ENCODE measurements around the gene ZSWIM7.
"Not testable (repeated sequence)": the region's sequence is repeated elsewhere in the genome, so short reads cannot be mapped to it uniquely, and the experiment has no call there.

ZSWIM7 gene

GRCh38 chr17:15955793-15956541 lies 43.5 kb downstream of the ZSWIM7 start:
- no peak for DNase-seq (ENCODE audit: low read depth)

- peak; percentile 64 for DNase-seq (ENCODE audit: low read depth)
Measured at GRCh38 chr17:15954222-15954621, 45.3 kb downstream of the ZSWIM7 start.

DNA sequence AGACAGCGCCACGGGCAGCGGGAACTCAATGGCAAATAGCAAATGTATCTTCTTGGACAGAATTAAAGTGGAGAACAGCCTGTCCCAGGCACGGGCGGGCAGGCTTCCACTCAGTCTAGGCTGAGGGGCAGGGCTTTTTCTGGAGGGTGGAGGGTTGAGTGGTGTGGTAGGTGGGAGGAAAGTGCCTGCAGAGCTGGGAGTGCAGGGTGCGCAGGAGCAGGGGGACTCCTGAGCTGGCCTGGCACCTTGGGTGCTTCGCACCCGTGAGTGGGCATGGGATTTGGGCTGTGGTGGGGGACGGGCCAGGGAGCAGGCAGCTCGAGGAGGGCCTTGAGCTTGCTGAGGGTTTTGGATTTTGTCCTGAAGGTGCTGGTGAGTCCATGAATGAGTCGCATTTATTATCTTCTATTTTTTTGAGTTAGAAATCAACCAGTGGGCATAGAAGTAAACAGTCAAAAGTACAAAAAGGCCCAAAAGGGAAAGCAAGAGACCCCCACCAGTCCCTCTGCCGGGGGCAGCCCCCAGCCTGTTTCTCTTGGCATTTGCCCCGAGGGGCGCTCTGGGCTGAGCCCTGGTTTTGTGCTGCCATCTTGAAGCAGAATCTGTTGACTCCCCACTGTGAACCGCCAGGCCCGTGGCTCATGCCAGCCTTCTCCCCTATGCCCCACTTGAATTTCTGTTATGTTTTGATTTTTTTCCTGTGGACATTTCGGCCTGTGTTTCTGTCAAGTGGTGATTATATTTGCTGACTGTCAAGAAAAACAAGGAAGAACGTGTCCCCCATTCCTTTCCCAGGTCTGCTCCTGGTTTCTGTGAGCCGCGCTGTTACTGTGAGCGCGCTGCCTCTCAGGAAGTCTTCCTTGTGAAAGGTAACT lies 46.4 kb downstream of the ZSWIM7 start:
- no peak for DNase-seq (ENCODE audit: low read depth)

GRCh38 chr17:15952048-15952532 lies 47.4 kb downstream of the ZSWIM7 start:
- DNase-seq (ENCODE audit: low read depth): no peak

- DNase-seq (ENCODE audit: low read depth): no peak
Measured at GRCh38 chr17:15951368-15952047, 48.0 kb downstream of the ZSWIM7 start.

GRCh38 chr17:15947976-15948752 lies 51.3 kb downstream of the ZSWIM7 start:
- no peak for DNase-seq (ENCODE audit: low read depth)

DNA sequence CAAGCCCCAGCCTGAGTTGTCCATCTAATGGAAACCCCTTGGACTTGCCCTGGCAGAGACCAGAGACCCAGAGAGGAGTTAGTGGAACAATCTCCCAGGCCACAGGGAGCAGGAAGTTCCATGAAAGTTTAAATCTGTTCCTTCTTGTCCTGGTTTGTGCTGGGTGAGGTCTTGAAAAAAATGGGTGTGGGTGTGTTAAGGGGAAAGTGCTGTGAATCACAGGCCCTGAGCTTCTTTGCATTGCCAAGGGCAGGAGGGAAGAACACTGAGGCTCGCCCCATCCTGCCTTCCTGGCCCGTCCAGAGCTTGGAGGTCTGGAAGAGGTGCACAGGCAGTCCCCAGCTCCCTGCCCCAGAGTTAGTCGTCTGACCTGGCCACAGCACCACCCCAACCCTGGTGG lies 52.2 kb downstream of the ZSWIM7 start:
- no peak for DNase-seq (ENCODE audit: low read depth)

GRCh38 chr17:15946611-15947120 lies 52.8 kb downstream of the ZSWIM7 start:
- no peak for DNase-seq (ENCODE audit: low read depth)

- DNase-seq (ENCODE audit: low read depth): no peak
Measured at GRCh38 chr17:15945527-15946191, 53.8 kb downstream of the ZSWIM7 start.

GRCh38 chr17:15944759-15945526 lies 54.6 kb downstream of the ZSWIM7 start, which contains the start of gene ADORA2B:
ADORA2B (plus strand) TSS chr17:15945130; CDS start chr17:15945249, 119 bp downstream.
- DNase-seq (ENCODE audit: low read depth): no peak

GRCh38 chr17:15943971-15944758 lies 55.3 kb downstream of the ZSWIM7 start:
- DNase-seq (ENCODE audit: low read depth): no peak

DNA sequence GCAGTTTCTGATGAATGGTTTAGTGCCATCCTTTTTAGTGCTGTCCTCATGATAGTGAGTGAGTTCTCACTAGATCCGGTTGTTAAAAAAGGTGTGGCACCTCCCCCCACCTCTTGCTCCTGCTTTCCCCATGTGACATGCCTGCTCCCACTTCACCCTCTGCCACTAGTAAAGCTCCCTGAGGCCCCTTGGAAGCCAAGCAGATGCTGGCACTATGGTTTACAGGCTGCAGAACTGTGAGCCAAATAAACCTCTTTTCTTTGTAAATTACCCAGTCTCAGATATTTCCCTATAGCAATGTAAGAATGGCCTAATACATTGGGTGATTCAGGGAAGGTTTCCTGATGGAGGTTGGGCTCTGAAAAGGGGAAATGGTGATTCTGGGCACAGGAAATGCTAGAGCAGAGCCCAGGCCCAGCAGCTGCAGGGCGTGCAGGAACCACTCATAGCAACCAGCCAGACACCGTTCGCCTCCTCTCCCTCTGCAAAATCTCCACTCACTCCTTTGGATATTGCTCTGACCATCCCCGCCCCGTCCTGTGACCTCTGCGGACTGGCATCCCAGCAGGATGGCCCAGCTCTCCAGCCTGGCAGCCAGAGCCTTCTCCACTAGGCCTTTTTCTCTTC lies 57.2 kb downstream of the ZSWIM7 start:
- no peak for DNase-seq (ENCODE audit: low read depth)

GRCh38 chr17:15941781-15942180 lies 57.7 kb downstream of the ZSWIM7 start:
- DNase-seq (ENCODE audit: low read depth): no peak

GRCh38 chr17:15936481-15936880 lies 63.0 kb downstream of the ZSWIM7 start:
- not testable (repeated sequence) for DNase-seq (ENCODE audit: low read depth)

DNA sequence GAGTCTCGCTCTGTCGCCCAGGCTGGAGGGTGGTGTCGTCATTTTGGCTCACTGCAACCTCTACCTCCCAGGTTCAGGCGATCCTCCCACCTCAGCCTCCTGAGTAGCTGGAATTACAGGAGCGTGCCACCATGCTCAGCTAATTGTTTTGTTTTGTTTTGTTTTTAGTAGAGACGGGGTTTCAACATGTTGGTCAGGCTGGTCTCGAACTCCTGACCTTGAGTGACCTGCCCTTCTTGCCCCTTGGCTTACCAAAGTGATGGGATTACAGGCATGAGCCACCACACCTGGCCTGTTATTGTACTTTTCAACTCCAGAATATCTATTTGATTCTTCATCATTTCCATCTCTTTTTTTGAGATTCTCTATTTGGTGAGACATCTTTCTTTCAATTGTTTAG lies 63.6 kb downstream of the ZSWIM7 start:
- DNase-seq (ENCODE audit: low read depth): no peak

GRCh38 chr17:15934866-15935265 lies 64.6 kb downstream of the ZSWIM7 start:
- DNase-seq (ENCODE audit: low read depth): no peak

GRCh38 chr17:15931394-15931793 lies 68.1 kb downstream of the ZSWIM7 start:
- DNase-seq (ENCODE audit: low read depth): no peak

- DNase-seq (ENCODE audit: low read depth): no peak
Measured at GRCh38 chr17:15930426-15930825, 69.1 kb downstream of the ZSWIM7 start.

- DNase-seq (ENCODE audit: low read depth): no peak
Measured at GRCh38 chr17:15929941-15930340, 69.6 kb downstream of the ZSWIM7 start.

All from stromal cell of bone marrow (primary cell).